ENCODE data around the gene LRRC7.
"Not testable (repeated sequence)": the region's sequence is repeated elsewhere in the genome, so short reads cannot be mapped to it uniquely, and the experiment has no call there.

Gene LRRC7

DNA sequence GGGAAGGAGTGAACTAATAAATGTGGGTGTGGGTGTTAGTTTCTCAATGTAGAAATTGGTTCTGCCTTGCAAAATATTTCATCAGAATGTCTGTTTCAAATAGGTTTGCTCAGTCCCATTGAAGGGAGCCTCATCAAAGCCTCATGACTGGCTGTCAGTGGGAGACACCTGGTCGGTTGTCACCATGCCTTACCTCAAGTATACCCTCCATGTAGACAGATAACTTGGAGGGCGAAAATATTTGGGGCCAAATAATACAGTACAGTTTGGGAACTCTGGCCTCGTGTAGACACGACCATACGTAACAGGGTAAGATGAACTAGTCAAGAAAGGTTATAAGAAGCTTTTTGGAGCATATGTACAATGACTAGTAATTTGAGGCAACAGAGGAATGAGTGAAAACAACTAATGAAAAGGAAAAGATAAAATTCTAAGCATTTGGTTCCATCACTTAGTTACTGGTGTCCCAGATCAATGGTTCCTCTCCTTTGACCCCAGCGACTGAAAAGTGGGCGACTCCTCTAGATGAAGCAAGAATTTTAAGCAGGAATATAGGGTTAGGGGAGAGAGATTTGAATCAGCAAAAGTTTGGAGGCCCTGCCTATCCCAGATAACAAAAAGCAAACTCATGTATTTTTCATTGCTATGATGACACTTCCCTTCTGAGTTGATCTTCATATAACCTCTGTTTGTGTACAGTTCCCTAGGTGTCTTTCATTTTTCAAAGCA, 473.8 kb downstream of the LRRC7 start:
- no peak for DNase-seq (ENCODE audit: low read depth)

- DNase-seq (ENCODE audit: low read depth), result no peak
Observed at GRCh38 chr1:70042090-70042731, 474.5 kb downstream of the LRRC7 start.

DNA sequence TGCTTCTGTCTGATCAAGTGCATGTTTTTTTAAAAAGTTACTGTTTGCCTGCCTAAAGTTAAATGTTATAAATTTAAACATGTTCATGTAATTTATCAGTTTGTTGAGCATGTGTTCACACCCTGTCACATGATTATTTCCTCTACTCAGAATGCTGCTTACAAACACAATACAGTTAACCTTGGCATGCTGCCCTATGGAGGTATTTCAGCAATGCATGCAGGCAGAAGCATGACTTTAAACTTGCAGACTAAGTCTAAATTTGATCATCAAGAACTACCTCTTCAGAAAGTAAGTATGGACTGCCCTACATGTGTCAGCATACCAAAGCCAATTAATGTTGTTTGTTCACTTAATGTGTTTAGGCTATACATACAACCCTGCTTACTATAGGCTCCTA, 476.1 kb downstream of the LRRC7 start:
- DNase-seq (ENCODE audit: low read depth), result peak; percentile 32

DNA sequence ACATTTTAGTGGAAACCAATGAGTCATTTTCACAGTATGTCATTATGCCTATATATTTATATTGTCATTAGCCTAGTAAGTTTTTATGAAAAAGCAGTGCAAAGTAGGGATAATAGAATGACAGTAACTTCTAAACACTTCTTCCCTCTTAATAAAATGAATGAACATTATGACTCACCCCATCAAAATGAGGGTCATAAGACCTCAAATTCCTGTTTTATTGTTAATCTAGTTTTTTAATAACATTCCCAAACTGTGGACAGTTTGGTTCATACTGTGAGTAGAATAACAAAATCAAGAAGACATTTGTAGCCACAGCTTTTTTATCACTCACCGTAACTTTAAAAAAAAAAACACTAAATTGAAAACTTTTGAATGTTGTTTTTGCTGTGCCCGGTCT, 477.1 kb downstream of the LRRC7 start:
- DNase-seq (ENCODE audit: low read depth), result peak; percentile 39

GRCh38 chr1:70045581-70045980, 477.9 kb downstream of the LRRC7 start:
- DNase-seq (ENCODE audit: low read depth), result not testable (repeated sequence)

- no peak for DNase-seq (ENCODE audit: low read depth)
Observed at GRCh38 chr1:70048336-70049094, 480.8 kb downstream of the LRRC7 start.

GRCh38 chr1:70051926-70052325, 484.2 kb downstream of the LRRC7 start:
- no peak for DNase-seq (ENCODE audit: low read depth)

GRCh38 chr1:70057500-70057899, 489.8 kb downstream of the LRRC7 start:
- DNase-seq (ENCODE audit: low read depth), result no peak

DNA sequence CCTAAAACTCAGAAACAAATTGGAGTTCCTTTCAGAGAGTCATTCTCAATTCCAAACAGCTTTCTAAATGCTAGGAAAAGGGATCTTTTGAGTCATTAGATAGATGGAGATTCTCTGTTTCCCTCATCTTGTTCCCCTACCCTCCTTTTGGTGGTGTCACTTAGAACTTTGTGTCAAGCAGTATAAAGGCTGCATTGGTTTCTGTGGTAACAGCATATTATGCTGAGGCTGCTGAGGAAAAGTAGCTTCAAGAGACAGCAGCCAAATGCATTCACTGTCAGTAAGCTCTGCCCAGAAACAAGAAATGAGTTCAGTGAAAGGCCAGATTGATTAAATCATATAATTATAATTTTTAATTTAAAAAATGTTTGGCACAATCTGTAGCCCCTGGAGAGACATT, 493.5 kb downstream of the LRRC7 start:
- no peak for DNase-seq (ENCODE audit: low read depth)

- no peak for DNase-seq (ENCODE audit: low read depth)
Observed at GRCh38 chr1:70063861-70064260, 496.1 kb downstream of the LRRC7 start.

DNA sequence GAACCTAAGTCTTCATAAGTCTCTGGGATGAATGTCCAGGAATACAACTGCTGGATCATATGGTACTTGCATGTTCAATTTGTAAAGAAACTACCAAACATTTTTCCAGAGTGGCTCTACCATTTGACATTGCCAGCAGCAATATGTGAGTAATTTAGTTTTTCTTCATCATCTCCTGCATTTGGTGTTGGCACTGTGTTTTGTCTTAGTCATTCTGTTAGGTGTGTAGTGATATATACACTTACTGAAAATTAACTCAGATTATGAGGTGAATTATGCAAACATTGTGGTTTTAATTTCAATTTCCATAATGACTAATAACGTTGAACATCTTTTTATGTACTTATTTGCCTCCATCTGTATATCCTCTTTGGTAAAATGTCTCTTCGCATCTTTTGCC, 499.0 kb downstream of the LRRC7 start:
- no peak for DNase-seq (ENCODE audit: low read depth)

DNA sequence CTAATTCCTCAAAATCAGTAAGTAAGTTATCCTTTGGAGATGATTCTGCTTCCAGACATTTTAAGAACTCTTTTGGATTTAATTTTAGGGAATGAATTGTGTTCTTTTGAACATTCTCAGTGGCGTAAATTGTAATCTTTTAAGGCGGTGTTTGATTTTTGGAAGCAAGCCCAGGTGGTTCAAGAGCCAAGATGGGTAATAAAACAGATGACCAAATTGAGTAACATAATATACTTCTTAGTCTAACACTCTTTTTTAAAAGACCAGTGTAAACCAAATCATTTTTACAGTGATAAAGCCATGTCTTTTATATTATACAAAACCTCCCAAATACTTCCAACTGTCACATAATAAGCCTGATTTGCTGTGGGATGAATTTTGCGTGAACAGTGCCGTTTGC, 503.9 kb downstream of the LRRC7 start:
- DNase-seq (ENCODE audit: low read depth), result peak; percentile 71

DNA sequence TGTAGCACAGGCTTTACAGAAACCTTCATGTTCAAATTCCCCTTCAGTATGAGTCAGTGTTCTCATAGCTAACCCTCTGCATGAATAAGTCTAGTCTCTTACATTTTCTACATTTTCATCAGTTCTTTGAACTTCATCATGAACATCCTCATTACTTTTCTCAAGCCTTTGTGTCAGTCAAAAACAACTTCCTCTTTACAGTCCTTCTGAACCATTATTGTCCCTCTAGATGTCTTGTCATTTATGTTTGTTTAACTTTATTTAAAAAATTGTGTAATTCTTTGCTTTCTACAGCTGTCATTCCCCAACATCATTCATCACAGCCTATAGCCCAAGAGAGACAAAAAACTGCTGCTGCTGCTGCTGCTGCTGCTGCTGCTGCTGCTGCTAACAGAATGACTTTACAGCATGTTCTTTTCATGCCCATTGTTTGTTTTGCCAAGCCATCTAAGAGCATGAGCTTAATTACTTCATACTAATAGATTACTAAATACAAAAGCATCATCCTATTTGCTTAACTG, 504.6 kb downstream of the LRRC7 start:
- no peak for DNase-seq (ENCODE audit: low read depth)

DNA sequence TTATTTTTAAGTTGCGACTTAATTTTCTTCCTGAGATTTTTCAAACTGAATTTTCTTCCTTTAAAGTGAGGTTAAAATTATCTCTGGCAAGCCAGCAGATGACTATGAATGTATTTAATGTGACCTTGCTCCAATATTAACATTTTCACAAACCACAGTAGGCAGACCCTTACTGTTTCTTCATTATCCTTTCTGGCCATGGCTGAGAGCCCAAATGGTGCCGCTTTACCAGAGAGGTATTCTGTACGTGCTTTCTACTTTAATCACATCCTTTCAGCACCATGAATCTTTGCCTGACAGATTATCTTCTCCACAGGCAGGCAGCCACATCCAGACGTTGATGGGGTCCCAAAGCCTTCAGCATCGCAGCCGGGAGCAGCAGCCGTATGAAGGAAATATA, 508.0 kb downstream of the LRRC7 start:
- no peak for DNase-seq (ENCODE audit: low read depth)

- DNase-seq (ENCODE audit: low read depth), result no peak
Observed at GRCh38 chr1:70077066-70077465, 509.3 kb downstream of the LRRC7 start.

- no peak for DNase-seq (ENCODE audit: low read depth)
Observed at GRCh38 chr1:70079546-70079945, 511.8 kb downstream of the LRRC7 start.

DNA sequence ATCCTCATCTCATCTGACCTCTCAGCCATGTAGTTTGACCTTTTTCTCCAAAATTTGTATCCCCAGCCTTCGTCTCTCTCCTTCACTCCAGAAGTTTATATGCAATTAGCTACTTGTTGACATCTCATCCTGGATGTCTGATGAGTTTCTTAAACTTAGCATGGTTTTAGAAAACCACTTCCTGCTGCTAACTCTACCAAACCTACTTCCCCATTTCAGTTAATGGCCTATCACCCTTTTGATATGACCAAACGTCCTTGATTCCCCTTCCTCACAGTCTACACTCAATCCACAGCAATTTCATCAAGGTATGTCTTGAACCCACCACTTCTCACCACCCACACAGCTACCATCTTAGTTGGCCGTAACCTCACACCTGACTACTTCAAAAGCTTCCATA, 515.8 kb downstream of the LRRC7 start:
- no peak for DNase-seq (ENCODE audit: low read depth)

- DNase-seq (ENCODE audit: low read depth), result no peak
Observed at GRCh38 chr1:70084314-70084915, 516.7 kb downstream of the LRRC7 start.

GRCh38 chr1:70085521-70085920, 517.8 kb downstream of the LRRC7 start:
- no peak for DNase-seq (ENCODE audit: low read depth)

- DNase-seq (ENCODE audit: low read depth), result no peak
Observed at GRCh38 chr1:70086897-70087296, 519.2 kb downstream of the LRRC7 start.

DNA sequence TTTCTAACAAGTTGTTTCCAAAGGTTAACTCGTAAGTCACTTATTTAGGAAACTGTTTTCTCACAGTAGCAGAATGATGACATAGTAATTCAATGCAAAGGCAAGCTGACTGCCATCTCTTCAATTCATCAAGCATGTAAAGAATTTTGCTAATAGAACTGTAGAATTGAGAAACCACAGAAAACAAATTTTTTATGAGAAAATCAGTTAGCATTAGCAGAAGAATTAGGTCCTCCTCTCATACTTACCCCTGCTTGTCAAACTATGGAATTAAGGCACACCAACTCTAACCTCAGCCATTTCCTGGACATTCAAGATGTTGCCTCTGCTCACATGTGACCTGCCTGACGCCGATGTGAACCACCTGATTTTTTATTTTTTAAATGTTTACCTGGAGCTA, 522.4 kb downstream of the LRRC7 start:
- DNase-seq (ENCODE audit: low read depth), result no peak

- DNase-seq (ENCODE audit: low read depth), result no peak
Observed at GRCh38 chr1:70090875-70091274, 523.2 kb downstream of the LRRC7 start.

GRCh38 chr1:70091811-70092210, 524.1 kb downstream of the LRRC7 start:
- no peak for DNase-seq (ENCODE audit: low read depth)
